Non-pigmented ciliary epithelial cell (primary cell): ENCODE data around the gene DUSP19.

ENCODE experiments used
- DNase-seq: peaks from one replicate; pipeline ENCODE4 v3.0.0-alpha.2; 2010; ENCODE audit warnings: low read depth

Gene DUSP19

DNA sequence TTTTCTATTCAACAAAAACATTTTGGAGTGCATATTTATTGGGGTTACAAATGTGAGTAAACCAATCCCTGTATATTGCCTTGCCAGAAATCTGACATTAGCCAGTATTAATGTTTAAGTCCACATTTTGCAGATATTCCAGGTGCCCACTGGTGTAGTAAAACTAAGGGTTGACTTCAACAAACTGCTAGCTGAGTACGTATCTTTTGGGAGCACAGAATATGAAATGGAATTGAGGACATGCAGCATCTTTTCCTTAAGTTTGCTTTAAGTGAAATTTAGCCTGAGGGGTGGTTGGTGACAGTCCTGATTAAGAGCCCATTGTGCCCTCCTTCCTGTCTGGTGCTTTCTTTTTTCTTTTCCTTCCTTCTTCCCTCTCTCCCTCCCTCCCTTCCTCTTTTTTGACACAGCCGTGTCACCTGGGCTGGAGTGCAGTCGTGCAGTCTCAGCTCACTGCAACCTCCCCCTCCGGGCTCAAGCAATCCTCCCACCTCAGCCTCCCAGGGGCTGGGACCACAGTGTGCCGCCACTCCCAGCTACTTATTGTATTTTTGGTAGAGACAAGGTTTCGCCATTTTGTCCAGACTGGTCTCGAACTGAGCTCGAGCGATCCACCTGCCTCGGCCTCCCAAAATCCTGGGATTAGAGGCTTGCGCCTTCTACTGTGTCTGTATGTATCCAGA is 47.3 kb downstream of the DUSP19 start:
- no peak for DNase-seq

GRCh38 chr2:183126635-183127034 is 48.1 kb downstream of the DUSP19 start:
- no peak for DNase-seq

DNA sequence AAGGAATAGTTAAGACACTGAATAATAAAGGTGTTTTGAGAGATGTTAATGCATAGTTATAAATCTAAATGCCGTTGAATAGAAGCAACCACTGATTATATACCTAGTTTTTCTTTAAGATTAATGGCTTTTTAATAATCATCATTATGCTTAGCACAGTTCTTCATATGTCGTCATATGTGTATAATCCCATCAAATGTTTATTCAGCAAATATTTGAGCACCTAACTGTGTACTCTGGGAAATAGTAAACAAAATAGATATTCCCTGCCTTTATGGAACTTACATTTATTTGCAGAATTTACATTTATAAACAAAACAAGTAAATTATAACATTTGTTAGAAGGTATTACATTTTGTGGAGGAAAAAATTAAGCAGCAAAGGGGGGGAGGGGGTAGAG is 55.5 kb downstream of the DUSP19 start:
- DNase-seq: no peak

GRCh38 chr2:183148955-183149354 is 70.4 kb downstream of the DUSP19 start:
- no peak for DNase-seq

DNA sequence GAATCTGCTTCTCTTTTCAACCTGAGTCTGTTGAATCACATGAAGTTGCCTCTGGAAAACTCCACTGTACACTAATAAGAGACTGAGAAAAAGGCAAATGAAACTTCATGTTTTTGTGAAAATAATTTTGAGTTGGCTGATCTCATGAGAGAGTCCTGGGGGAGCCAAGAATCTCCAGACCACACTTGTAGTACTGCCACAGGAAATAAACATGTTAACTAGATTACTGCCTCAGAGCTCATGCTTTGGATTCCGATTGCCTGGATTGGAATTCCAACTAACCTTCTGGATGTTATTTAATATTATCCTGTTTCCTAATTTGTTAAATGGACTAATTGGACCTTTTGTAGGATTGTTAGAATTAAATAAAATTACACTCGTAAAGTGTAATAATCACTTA is 70.9 kb downstream of the DUSP19 start:
- peak; percentile 35 for DNase-seq
